Activated CD8-positive, alpha-beta memory T cell treated with anti-CD3 and anti-CD28 coated beads for 36 hours (primary cell): ENCODE data around the gene FBXO9. TPM values are rescaled to one million over a fixed set of nuclear protein-coding genes. Genes with fewer than 3 reads are reported as not detected.
"Not testable (repeated sequence)": the region's sequence is repeated elsewhere in the genome, so short reads cannot be mapped to it uniquely, and the experiment has no call there.

Source experiments
- CTCF ChIA-PET: fragments of 350-600 bp; sonication (Branson Sonifier 250); formaldehyde crosslinking; loops from one replicate; lab custom pipeline; 2021; ENCODE audit warnings: antibody characterized with exemption; lab: Charles Lee
- POLR2A ChIA-PET: fragments of 350-600 bp; sonication (Branson Sonifier 250); formaldehyde crosslinking; loops from one replicate; lab custom pipeline; 2021; ENCODE audit warnings: antibody characterized with exemption; lab: Charles Lee
- total RNA-seq, 2 experiments: library from RNA; stranded (reverse); gene quantifications; one replicate each; pipeline ENCODE4 v1.2.3, GENCODE V29; 2021

The FBXO9 gene
- total RNA-seq, 2 experiments from 2014 or later, result 56.9 to 59.4 TPM

DNA sequence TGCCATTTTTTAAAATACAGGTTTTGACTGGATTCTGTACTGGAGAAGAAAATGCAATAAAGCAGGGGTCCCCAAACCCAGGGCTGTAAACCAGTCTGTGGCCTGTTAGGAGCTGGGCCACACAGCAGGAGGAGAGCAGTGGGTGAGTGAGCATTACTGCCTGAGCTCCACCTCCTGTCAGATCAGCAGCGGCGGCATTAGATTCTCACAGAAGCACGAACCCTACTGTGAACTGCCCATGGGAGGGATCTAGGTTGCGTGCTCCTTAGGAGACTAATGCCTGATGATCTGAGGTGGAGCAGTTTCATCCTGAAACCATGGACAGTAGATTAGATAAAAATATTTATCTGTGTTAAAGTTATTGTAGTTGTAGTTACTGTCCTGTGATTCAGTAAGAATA is 21.1 kb upstream of the FBXO9 start:
- CTCF ChIA-PET, result no interaction called here
- POLR2A ChIA-PET, result no interaction called here

- POLR2A ChIA-PET, result no interaction called here
- CTCF ChIA-PET, result no interaction called here
These were observed 20.6 kb upstream of the FBXO9 start for GRCh38 chr6:53044572-53044971.

GRCh38 chr6:53045891-53046673 is 19.1 kb upstream of the FBXO9 start:
- ChIA-PET POLR2A (no interaction called here), CTCF (no interaction called here)

GRCh38 chr6:53048431-53049195 is 16.6 kb upstream of the FBXO9 start:
- CTCF ChIA-PET, result interaction anchor here (1.2 to 1.3 kb wide), 4 partner anchors 10 to 92 kb away, joined by 3 to 5 read pairs (median 4); partner anchors contain the start of gene GSTA4

DNA sequence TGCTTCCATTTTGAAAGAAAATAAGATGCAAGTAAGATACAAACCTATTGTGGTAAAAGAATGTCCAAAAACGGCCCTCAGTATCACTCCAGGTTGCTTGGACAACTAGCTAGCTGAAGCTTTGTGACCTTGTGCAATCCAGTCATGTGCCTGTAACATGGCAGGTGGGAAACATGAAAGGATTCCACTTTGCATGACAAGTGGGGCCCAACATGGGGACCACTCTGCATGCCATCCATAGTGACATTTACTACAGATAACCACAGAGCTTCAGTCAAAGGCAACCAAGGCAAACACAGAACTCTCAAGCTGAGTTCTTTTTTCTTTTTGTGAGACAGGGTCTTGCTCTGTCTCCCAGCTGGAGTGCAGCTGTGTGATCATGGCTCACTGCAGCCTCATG is 15.8 kb upstream of the FBXO9 start:
- POLR2A ChIA-PET, result no interaction called here

More at GRCh38 chr6:53048431-53049195, 16.6 kb upstream of the FBXO9 start:
- POLR2A ChIA-PET, result interaction anchor here (1.4 kb wide), 1 partner anchor 16 kb away, joined by 3 read pairs; the partner anchor contains the start of gene FBXO9

GRCh38 chr6:53052152-53052551 is 13.1 kb upstream of the FBXO9 start:
- POLR2A ChIA-PET, CTCF ChIA-PET: not testable (repeated sequence)

More for the DNA sequence above, 15.8 kb upstream of the FBXO9 start:
- CTCF ChIA-PET, result interaction anchor here (1.3 kb wide), 2 partner anchors 54 to 92 kb away, joined by 3 to 5 read pairs; partner anchors contain the start of gene GSTA4

DNA sequence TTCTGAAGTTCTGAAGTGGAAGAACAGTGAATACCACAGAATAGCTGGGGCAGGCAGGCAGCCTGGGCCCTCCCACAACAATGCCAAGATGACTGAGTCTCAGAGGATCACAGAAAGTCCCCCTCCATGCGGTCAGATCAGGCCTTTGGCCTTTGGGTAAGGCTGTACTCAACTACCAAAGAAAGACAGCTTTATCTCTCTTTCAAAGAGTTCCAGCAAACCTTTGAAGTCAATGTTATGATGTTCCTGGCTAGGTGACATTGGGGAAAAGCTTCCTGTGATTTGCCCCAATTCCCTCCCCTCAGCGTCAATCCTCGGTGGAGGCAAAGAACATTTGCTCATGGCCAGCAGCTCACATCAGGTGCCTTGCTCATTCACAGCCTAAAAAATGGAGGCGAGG is 10.7 kb upstream of the FBXO9 start:
- POLR2A ChIA-PET, result no interaction called here
- CTCF ChIA-PET, result no interaction called here

GRCh38 chr6:53055873-53056272 is 9.3 kb upstream of the FBXO9 start:
- CTCF ChIA-PET, result no interaction called here
- POLR2A ChIA-PET, result no interaction called here

DNA sequence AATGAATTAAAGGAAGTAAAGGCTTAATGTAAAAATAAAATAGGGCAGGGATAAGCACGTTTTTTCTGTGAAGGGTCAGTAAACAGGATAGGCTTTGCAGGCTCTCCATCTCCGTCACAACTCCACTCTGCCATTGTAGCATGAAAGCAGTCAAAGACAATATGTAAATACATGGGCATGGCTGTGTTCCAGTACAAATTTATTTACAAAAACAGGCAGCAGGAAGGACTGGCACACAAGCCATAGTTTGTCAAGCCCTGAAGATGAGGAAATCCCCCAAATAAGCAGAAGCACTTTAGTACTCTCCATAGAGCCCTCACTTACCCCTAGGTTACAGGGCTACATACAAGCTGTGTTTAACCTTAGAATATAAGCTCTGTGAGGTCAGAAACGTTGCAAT is 8.9 kb upstream of the FBXO9 start:
- ChIA-PET POLR2A (no interaction called here), CTCF (no interaction called here)

GRCh38 chr6:53058388-53059195 is 6.6 kb upstream of the FBXO9 start:
- ChIA-PET POLR2A (no interaction called here), CTCF (interaction anchor here (1.8 kb wide), 1 partner anchor 10 kb away, joined by 4 read pairs; no protein-coding TSS in a partner anchor)

DNA sequence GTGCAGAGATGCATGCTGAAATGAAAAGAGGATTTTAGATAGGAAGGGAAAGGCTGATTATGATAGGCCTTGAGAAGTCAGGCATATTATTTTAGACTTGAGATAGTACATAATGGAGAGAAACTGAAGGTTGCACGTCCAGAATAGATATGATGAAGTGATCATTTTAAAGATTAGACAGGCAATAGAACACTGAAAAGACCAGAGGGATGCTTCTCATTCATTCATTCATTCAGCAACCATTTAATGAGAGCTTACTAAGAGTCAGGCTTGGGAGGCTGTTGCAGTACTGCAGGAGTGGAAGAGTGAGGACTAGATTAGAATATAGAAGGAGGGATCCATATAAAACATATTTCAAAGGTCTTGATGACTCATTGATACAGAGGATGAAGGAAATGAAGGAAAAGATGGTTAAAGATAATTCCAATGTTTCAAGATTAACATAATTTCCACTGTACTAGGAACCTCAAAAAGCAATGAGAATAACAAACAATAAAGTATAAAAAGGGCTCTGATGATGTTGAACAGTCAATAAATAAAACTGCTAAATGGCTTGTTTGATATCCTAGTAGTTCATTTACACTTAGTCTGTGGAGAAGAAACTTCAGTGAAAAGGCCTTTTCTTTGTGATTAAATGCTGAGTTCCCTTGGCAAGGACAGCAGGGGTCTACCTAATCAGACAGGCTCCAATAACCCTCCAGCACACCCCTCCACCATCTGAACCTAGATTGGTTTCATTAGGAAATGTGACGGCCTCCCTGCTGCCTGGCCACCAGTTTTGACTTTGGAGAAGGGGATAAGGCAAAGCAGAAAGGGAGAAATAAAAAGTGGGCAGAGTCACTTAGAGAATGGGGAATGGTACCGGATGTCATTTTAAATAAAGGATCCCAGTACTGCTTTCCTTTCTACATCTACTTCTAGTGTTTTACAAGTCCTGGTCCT is 5.3 kb upstream of the FBXO9 start:
- CTCF ChIA-PET, result interaction anchor here (1.8 kb wide), 1 partner anchor 11 kb away, joined by 4 read pairs; no protein-coding TSS in a partner anchor
- POLR2A ChIA-PET, result no interaction called here

GRCh38 chr6:53062169-53062539 is 3.0 kb upstream of the FBXO9 start:
- ChIA-PET CTCF (no interaction called here), POLR2A (no interaction called here)

DNA sequence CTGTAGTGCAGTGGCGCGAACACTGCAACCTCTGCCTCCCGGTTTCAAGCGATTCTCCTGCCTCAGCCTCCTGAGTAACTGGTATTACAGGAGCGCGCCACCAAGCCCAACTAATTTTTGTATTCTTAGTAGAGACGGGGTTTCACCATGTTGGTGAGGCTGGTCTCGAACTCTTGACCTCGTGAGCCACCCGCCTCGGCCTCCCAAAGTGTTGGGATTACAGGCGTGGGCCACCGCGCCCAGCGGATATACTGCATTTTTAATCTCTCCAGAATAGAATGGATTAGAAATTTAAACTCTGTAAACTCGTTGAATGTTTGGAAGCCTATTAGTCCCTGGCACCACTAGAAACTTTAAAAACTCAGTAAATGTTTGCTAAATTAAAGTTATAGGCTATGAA is 949 bp upstream of the FBXO9 start:
- POLR2A ChIA-PET, result interaction anchor here (0.7 kb wide), 1 partner anchor 15 kb away, joined by 5 read pairs; no protein-coding TSS in a partner anchor
- CTCF ChIA-PET, result interaction anchor here (1.1 kb wide), 1 partner anchor 226 kb away, joined by 3 read pairs; no protein-coding TSS in a partner anchor

- POLR2A ChIA-PET, result interaction anchor here (0.7 to 1.2 kb wide), 3 partner anchors 17 to 169 kb away, joined by 3 to 5 read pairs (median 3); partner anchors contain the start of gene GSTA4
- CTCF ChIA-PET, result interaction anchor here (1.3 to 2.4 kb wide), 2 partner anchors 69 to 77 kb away, joined by 5 to 7 read pairs; partner anchors contain the start of gene GSTA4
These were observed 408 bp upstream of the FBXO9 start for GRCh38 chr6:53064726-53065265.

DNA sequence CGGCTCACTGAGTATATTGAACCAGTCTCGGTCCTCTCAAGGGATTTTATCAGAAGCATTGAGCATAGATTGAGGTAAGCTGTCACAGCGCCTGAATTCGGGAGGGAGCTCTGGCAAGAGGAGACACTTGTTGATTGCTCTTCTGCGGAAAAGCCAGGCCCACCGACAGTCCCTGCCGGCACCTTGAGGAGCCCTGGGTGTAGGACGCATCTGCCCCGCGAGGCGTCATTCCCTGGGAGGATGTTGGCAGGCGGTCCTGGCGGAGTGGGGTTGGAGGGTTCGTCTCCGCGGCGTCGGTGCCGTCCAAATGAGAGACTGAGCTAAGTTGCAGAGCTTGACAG is 843 bp downstream of the FBXO9 start:
- ChIA-PET POLR2A (interaction anchor here (1.2 kb wide), 1 partner anchor 71 kb away, joined by 5 read pairs; the partner anchor contains the start of gene GSTA4), CTCF (interaction anchor here (1.3 to 2.4 kb wide), 3 partner anchors 71 to 781 kb away, joined by 3 to 7 read pairs (median 5); partner anchors contain the start of gene GSTA4)

GRCh38 chr6:53066874-53067706 is 1.9 kb downstream of the FBXO9 start:
- POLR2A ChIA-PET, result interaction anchor here (1.8 kb wide), 1 partner anchor 72 kb away, joined by 4 read pairs; the partner anchor contains the start of gene GSTA4
- CTCF ChIA-PET, result interaction anchor here (1.3 to 2.4 kb wide), 2 partner anchors 72 to 782 kb away, joined by 3 to 7 read pairs; partner anchors contain the start of gene GSTA4
